G401.6 (cell line): Measurements from ENCODE around the gene THADA.
"Not testable (repeated sequence)": the region's sequence is repeated elsewhere in the genome, so short reads cannot be mapped to it uniquely, and the experiment has no call there.

ENCODE experiments used
- FAIRE-seq: peaks from 2 replicates; lab custom pipeline; 2012; peaks lifted over from hg19 to GRCh38; lab: Jason Lieb, UNC

THADA gene

GRCh38 chr2:43201497-43201896 lies 394.3 kb downstream of the THADA start:
- FAIRE-seq = no peak

GRCh38 chr2:43201016-43201415 lies 394.8 kb downstream of the THADA start:
- no peak for FAIRE-seq

- FAIRE-seq = no peak
Observed at GRCh38 chr2:43199492-43200488, 396.0 kb downstream of the THADA start.

GRCh38 chr2:43198263-43198662 lies 397.6 kb downstream of the THADA start:
- FAIRE-seq = no peak

- FAIRE-seq = no peak
Observed at GRCh38 chr2:43197588-43197896, 398.3 kb downstream of the THADA start.

GRCh38 chr2:43196768-43197587 lies 398.9 kb downstream of the THADA start:
- FAIRE-seq = no peak

GRCh38 chr2:43194121-43194869 lies 401.5 kb downstream of the THADA start:
- FAIRE-seq = no peak

- no peak for FAIRE-seq
Observed at GRCh38 chr2:43193652-43194120, 402.2 kb downstream of the THADA start.

- no peak for FAIRE-seq
Observed at GRCh38 chr2:43192744-43193651, 402.8 kb downstream of the THADA start.

GRCh38 chr2:43191947-43192516 lies 403.8 kb downstream of the THADA start:
- FAIRE-seq = no peak

GRCh38 chr2:43190311-43191052 lies 405.4 kb downstream of the THADA start:
- no peak for FAIRE-seq

- FAIRE-seq = not testable (repeated sequence)
Observed at GRCh38 chr2:43189861-43190260, 406.0 kb downstream of the THADA start.

- FAIRE-seq = no peak
Observed at GRCh38 chr2:43188561-43189386, 407.1 kb downstream of the THADA start.

GRCh38 chr2:43186679-43187374 lies 409.0 kb downstream of the THADA start:
- FAIRE-seq = no peak

GRCh38 chr2:43186321-43186678 lies 409.5 kb downstream of the THADA start:
- no peak for FAIRE-seq

- no peak for FAIRE-seq
Observed at GRCh38 chr2:43185146-43185545, 410.7 kb downstream of the THADA start.

GRCh38 chr2:43184339-43184895 lies 411.4 kb downstream of the THADA start:
- FAIRE-seq = no peak

- FAIRE-seq = no peak
Observed at GRCh38 chr2:43183743-43184142, 412.1 kb downstream of the THADA start.
